Endothelial cell of umbilical vein (primary cell): ENCODE results near the gene RPLP2. TPM values are rescaled to one million over a fixed set of nuclear protein-coding genes. Genes with fewer than 3 reads are reported as not detected.

Experiments used
- BruUV-seq: library from RNA; stranded (reverse); fragments of 400-500 nt; replicated peaks from 2 replicates; lab custom pipeline; 2021; lab: Mats Ljungman, UMichigan
- CTCF ChIA-PET: fragments of 300-600, 350-600 bp; sonication (Branson Sonifier 250); formaldehyde crosslinking; loops from one replicate; lab custom pipeline; 2021; ENCODE audit warnings: antibody characterized with exemption, inconsistent platforms; lab: Charles Lee
- POLR2A ChIA-PET: fragments of 300-600, 350-600 bp; sonication (Branson Sonifier 250); formaldehyde crosslinking; loops from one replicate; lab custom pipeline; 2021; ENCODE audit warnings: antibody characterized with exemption, inconsistent platforms; lab: Charles Lee
- DNase-seq: peaks from one replicate; pipeline ENCODE4 v3.0.0-alpha.2; 2011; ENCODE audit warnings: low read depth, low spot score
- FAIRE-seq: peaks from 2 replicates; lab custom pipeline; 2011; peaks lifted over from hg19 to GRCh38; lab: Jason Lieb, UNC
- H2AFZ ChIP-seq: 2 replicates; pipeline ENCODE4 v1.6.0; 2012; ENCODE audit warnings: low read depth, low read length, control low read depth, inconsistent platforms
- H3K27ac ChIP-seq: 2 replicates; pipeline ENCODE4 v1.5.1; 2011; ENCODE audit warnings: low read depth, mild to moderate bottlenecking, control low read depth, low read length, moderate library complexity; ENCODE audit not compliant: insufficient read depth
- H3K27me3 ChIP-seq, 2 experiments: 2 replicates each; pipeline versions ENCODE4 v1.6.0 to v1.6.1; 2011; ENCODE audit warnings: low read length in 2 of 2, mixed read lengths in 1 of 2; ENCODE audit not compliant: control insufficient read depth in 2 of 2, insufficient read depth in 2 of 2
- H3K36me3 ChIP-seq, 2 experiments: 2 replicates in 1 of 2; 3 replicates in 1 of 2; pipeline ENCODE4 v1.5.1; 2011; ENCODE audit warnings: low read length in 2 of 2, mild to moderate bottlenecking in 1 of 2, moderate library complexity in 1 of 2; ENCODE audit not compliant: control insufficient read depth in 2 of 2, insufficient read depth in 2 of 2; ENCODE audit errors: extremely low read depth in 1 of 2
- H3K4me1 ChIP-seq: 3 replicates; pipeline ENCODE4 v1.5.1; 2011; ENCODE audit warnings: mild to moderate bottlenecking, low read length; ENCODE audit not compliant: control insufficient read depth, insufficient read depth; ENCODE audit errors: extremely low read depth
- H3K4me2 ChIP-seq: 2 replicates; pipeline ENCODE4 v1.6.1; 2011; ENCODE audit warnings: low read length, control low read depth, mixed read lengths; ENCODE audit not compliant: insufficient read depth
- H3K4me3 ChIP-seq, 3 experiments: fragments of 200-600 bp in 1 of 3; sonication (generic), shearing (Covaris generic) in 1 of 3; replicated peaks in 1 of 3; 2 replicates each; pipeline ENCODE4 v1.5.1; 2011 to 2016; ENCODE audit warnings: control low read depth in 3 of 3, low read length in 3 of 3, mild to moderate bottlenecking in 2 of 3, inconsistent platforms in 1 of 3, low read depth in 1 of 3, moderate library complexity in 1 of 3; ENCODE audit not compliant: insufficient read depth in 1 of 3
- H3K79me2 ChIP-seq: 2 replicates; pipeline ENCODE4 v1.6.0; 2012; ENCODE audit warnings: low read length, inconsistent platforms; ENCODE audit not compliant: control insufficient read depth, insufficient read depth
- H3K9ac ChIP-seq: replicated peaks from 2 replicates; pipeline ENCODE3; 2011; ENCODE audit warnings: low read length, control low read depth; ENCODE audit not compliant: insufficient read depth; ENCODE audit errors: extremely low read depth
- H3K9me1 ChIP-seq: replicated peaks from 3 replicates; pipeline ENCODE4 v1.6.0; 2011; ENCODE audit warnings: mild to moderate bottlenecking, low read length; ENCODE audit not compliant: control insufficient read depth, insufficient read depth; ENCODE audit errors: extremely low read depth
- H3K9me3 ChIP-seq: replicated peaks from 2 replicates; pipeline ENCODE4 v1.5.1; 2012; ENCODE audit warnings: low read length, inconsistent platforms; ENCODE audit not compliant: control insufficient read depth, insufficient read depth
- H4K20me1 ChIP-seq: replicated peaks from 2 replicates; pipeline ENCODE3; 2011; ENCODE audit warnings: mild to moderate bottlenecking, low read length; ENCODE audit not compliant: control insufficient read depth, insufficient read depth; ENCODE audit errors: extremely low read depth
- FOS ChIP-seq: IDR thresholded peaks from 2 replicates; pipeline ENCODE4 v1.6.1; 2011; ENCODE audit warnings: mild to moderate bottlenecking, low read length, moderate library complexity, borderline replicate concordance; ENCODE audit not compliant: insufficient read depth
- dilution Hi-C: fragments of 300-500 bp; cut with MboI; formaldehyde crosslinking; loops from one replicate; pipeline ENCODE4 v1.15.0; 2019; ENCODE audit warnings: low sequenced_read_pairs; ENCODE audit not compliant: extremely low pct_ligation_motif_present
- intact Hi-C: fragments of 100-400 bp; cut with micrococcal nuclease; formaldehyde crosslinking; loops from one replicate; pipeline ENCODE4 v1.10.0; 2022
- polyA plus RNA-seq, 4 experiments: library from polyadenylated mRNA; depleted of rRNA in 3 of 4; stranded (reverse) in 3 of 4; unstranded in 1 of 4; fragments of >200 nt; gene quantifications; 2 replicates each; pipeline versions ENCODE4 v1.2.1 to v1.2.3, GENCODE V29; 2011 to 2012; ENCODE audit warnings: missing spikeins in 1 of 4
- total RNA-seq: library from RNA; stranded (reverse); gene quantifications from 2 replicates; pipeline ENCODE4 v1.2.3, GENCODE V29; 2021
- TF ChIP-seq, protein P1 (sequence below), 2 donors: IDR thresholded peaks; 1 replicate in 1 of 2; 2 replicates in 1 of 2; pipeline ENCODE4 v1.5.1; 2011; ENCODE audit warnings: low read length in 2 of 2, mild to moderate bottlenecking in 2 of 2, moderate library complexity in 2 of 2, control low read depth in 1 of 2, inconsistent platforms in 1 of 2, low read depth in 1 of 2; ENCODE audit not compliant: insufficient read depth in 1 of 2; ENCODE audit errors: extremely low read depth in 1 of 2

RPLP2 gene
- total and polyA plus RNA-seq, 2 donors (not counting 3 experiments of a cell fraction or from before 2014, with no cell fraction given), result 1,579 to 1,739 TPM

- CTCF ChIA-PET, result no interaction called here
Measured at GRCh38 chr11:769887-770641, 39.7 kb upstream of the RPLP2 start.

More at GRCh38 chr11:769887-770641, 39.7 kb upstream of the RPLP2 start:
- H3K4me1 ChIP-seq, result peaks cover 4% of the 10 kb centered on the region
- dilution Hi-C loops, result no loop called here
- no peak overlapping the region for H3K4me2 ChIP-seq
- H3K9me3 ChIP-seq, result no peaks in the 10 kb centered on the region
- no peak overlapping the region for H3K27ac ChIP-seq
- no peaks in the 10 kb centered on the region for H4K20me1 ChIP-seq
- peaks cover 17 to 42% of the 10 kb centered on the region in 2 experiments for H3K36me3 ChIP-seq
- no peaks in the 10 kb centered on the region for H3K27me3 ChIP-seq
- DNase-seq (no peak), FAIRE-seq (no peak)
- H3K9ac ChIP-seq, result no peak overlapping the region
- intact Hi-C loops, result no loop called here
- H3K79me2 ChIP-seq, result peaks cover 34% of the 10 kb centered on the region
- no peak overlapping the region for H2AFZ ChIP-seq
- POLR2A ChIA-PET, result no interaction called here
- no peak overlapping the region for H3K4me3 ChIP-seq
- no peaks in the 10 kb centered on the region for H3K9me1 ChIP-seq
- TF ChIP-seq, protein P1, sequence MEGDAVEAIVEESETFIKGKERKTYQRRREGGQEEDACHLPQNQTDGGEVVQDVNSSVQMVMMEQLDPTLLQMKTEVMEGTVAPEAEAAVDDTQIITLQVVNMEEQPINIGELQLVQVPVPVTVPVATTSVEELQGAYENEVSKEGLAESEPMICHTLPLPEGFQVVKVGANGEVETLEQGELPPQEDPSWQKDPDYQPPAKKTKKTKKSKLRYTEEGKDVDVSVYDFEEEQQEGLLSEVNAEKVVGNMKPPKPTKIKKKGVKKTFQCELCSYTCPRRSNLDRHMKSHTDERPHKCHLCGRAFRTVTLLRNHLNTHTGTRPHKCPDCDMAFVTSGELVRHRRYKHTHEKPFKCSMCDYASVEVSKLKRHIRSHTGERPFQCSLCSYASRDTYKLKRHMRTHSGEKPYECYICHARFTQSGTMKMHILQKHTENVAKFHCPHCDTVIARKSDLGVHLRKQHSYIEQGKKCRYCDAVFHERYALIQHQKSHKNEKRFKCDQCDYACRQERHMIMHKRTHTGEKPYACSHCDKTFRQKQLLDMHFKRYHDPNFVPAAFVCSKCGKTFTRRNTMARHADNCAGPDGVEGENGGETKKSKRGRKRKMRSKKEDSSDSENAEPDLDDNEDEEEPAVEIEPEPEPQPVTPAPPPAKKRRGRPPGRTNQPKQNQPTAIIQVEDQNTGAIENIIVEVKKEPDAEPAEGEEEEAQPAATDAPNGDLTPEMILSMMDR (IDR thresholded peaks at IDR 0.05; ENCODE audit: extremely low read depth in 1 of 2, insufficient read depth in 1 of 2, low read depth in 1 of 2, low read length in 2 of 2), result no peak
- TF ChIP-seq FOS, result no peak
- TSS peak; percentile 7 for BruUV-seq
